Activated naive CD8-positive, alpha-beta T cell treated with anti-CD3 and anti-CD28 coated beads, Interleukin-2, amount 50 U/mL, for 16 hours (primary cell): ENCODE data around the gene SLC16A8.
"Not testable (repeated sequence)": the region's sequence is repeated elsewhere in the genome, so short reads cannot be mapped to it uniquely, and the experiment has no call there.

Source experiments
- DNase-seq: peaks from one replicate; pipeline ENCODE4 v3.0.0-alpha.2; 2020; ENCODE audit warnings: low read depth, low spot score

SLC16A8 gene

GRCh38 chr22:38083931-38084631, at the start of gene SLC16A8:
Gene SLC16A8, minus strand, starts transcription at chr22:38084184. Its CDS starts 1,311 bp downstream, at chr22:38082873.
- no peak for DNase-seq

GRCh38 chr22:38133331-38133730, 49.3 kb upstream of the SLC16A8 start:
- DNase-seq: no peak

GRCh38 chr22:38132794-38133193, 48.8 kb upstream of the SLC16A8 start:
- DNase-seq: no peak

GRCh38 chr22:38132136-38132535, 48.2 kb upstream of the SLC16A8 start:
- no peak for DNase-seq

- no peak for DNase-seq
Measured at GRCh38 chr22:38131399-38131798, 47.4 kb upstream of the SLC16A8 start.

- no peak for DNase-seq
Measured at GRCh38 chr22:38129856-38130255, 45.9 kb upstream of the SLC16A8 start.

GRCh38 chr22:38129021-38129420, 45.0 kb upstream of the SLC16A8 start:
- no peak for DNase-seq

- no peak for DNase-seq
Measured at GRCh38 chr22:38127869-38128268, 43.9 kb upstream of the SLC16A8 start.

- DNase-seq: no peak
Measured at GRCh38 chr22:38126928-38127668, 43.1 kb upstream of the SLC16A8 start.

- DNase-seq: no peak
Measured at GRCh38 chr22:38125751-38126201, 41.8 kb upstream of the SLC16A8 start.

- DNase-seq: no peak
Measured at GRCh38 chr22:38125038-38125610, 41.1 kb upstream of the SLC16A8 start.

GRCh38 chr22:38124236-38124974, 40.4 kb upstream of the SLC16A8 start:
- no peak for DNase-seq

- no peak for DNase-seq
Measured at GRCh38 chr22:38122616-38123015, 38.6 kb upstream of the SLC16A8 start.

GRCh38 chr22:38120359-38121110, 36.6 kb upstream of the SLC16A8 start:
- no peak for DNase-seq

GRCh38 chr22:38118747-38119146, 34.8 kb upstream of the SLC16A8 start:
- not testable (repeated sequence) for DNase-seq

GRCh38 chr22:38118182-38118581, 34.2 kb upstream of the SLC16A8 start:
- no peak for DNase-seq

- not testable (repeated sequence) for DNase-seq
Measured at GRCh38 chr22:38117556-38117955, 33.6 kb upstream of the SLC16A8 start.

- DNase-seq: no peak
Measured at GRCh38 chr22:38115423-38116205, 31.6 kb upstream of the SLC16A8 start.

GRCh38 chr22:38114484-38115398, 30.8 kb upstream of the SLC16A8 start:
- peak; percentile 39 for DNase-seq
